GM12892 (cell line): ENCODE data around the gene FGF1.

Experiments used
- POLR2A ChIP-seq: IDR thresholded peaks from 2 replicates; pipeline ENCODE4 v1.6.1; 2011; ENCODE audit warnings: low read depth, low read length, control low read depth
- POLR2AphosphoS5 ChIP-seq: IDR thresholded peaks from 2 replicates; pipeline ENCODE4 v1.6.1; 2011; ENCODE audit warnings: low read depth, low read length, control low read depth

DNA sequence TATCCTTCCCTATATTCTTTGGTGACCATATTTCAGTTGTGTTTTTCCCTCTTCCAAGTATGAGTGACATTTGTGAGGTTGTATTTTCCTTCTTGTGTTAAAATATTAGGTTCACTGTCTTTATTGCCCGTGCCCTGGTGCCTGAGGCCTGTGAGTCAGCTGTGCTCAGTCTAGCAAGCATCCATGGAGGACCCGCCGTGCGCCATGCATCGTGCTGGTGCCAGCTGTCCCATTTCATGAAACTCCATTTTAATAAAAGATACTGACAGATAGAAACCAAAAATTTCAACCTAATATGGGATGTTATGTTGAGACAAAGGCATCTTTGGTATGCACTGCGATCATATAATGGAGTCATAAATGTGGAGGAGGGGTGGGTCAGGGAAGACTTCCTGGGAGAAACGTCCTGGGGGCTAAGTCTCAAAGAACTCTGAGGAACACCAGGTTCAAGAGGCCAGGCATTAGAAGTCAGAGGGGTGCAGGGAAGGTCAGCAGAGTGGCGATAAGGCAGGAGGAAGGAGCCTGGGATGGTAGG lies 34.0 kb upstream of the FGF1 start:
- TF ChIP-seq POLR2A (no peak), POLR2AphosphoS5 (no peak)
